ENCODE results near the gene CRACDL.

Gene CRACDL

GRCh38 chr2:98935111-98935770 lies 784 bp downstream of the CRACDL start:
- Histone ChIP-seq H2AK5ac (ENCODE audit: low read length) (no peak overlapping the region), H3K4me1 (ENCODE audit: control insufficient read depth in 1 of 2, insufficient read depth in 2 of 2, low read length in 2 of 2) (peaks cover 10 to 13% of the 10 kb centered on the region in 2 experiments), H2AFZ (ENCODE audit: insufficient read depth, low read length, poor library complexity) (no peak overlapping the region), H3K4ac (ENCODE audit: low read depth, low read length) (no peak overlapping the region), H2BK12ac (ENCODE audit: low read length) (no peak overlapping the region), H3K79me2 (ENCODE audit: control insufficient read depth, insufficient read depth, low read length, poor library complexity) (no peaks in the 10 kb centered on the region), H3K9ac (ENCODE audit: low read length) (no peak overlapping the region), H3K27ac (ENCODE audit: low read depth, low read length) (no peak overlapping the region), H3K23ac (ENCODE audit: low read length) (no peak overlapping the region), H4K8ac (ENCODE audit: low read depth, low read length) (no peak overlapping the region), H3K79me1 (ENCODE audit: low read length) (no peaks in the 10 kb centered on the region), H2BK120ac (ENCODE audit: insufficient read depth, low read length, poor library complexity) (no peak overlapping the region), H2BK5ac (ENCODE audit: low read depth, low read length, poor library complexity) (no peak overlapping the region), H3K36me3 (ENCODE audit: control insufficient read depth in 1 of 2, insufficient read depth in 2 of 2, low read length in 2 of 2) (no peaks in the 10 kb centered on the region), H3K4me2 (ENCODE audit: low read length) (peak overlapping the region; percentile 45), H3K4me3 (ENCODE audit: low read depth, low read length) (no peak overlapping the region), H4K12ac (ENCODE audit: low read depth, low read length) (no peak overlapping the region), H4K91ac (ENCODE audit: low read depth, low read length) (no peak overlapping the region), H3K14ac (ENCODE audit: low read length) (no peak overlapping the region), H3K27me3 (ENCODE audit: insufficient read depth, low read length) (peaks cover 42% of the 10 kb centered on the region), H3K9me3 (ENCODE audit: insufficient read depth, low read depth, low read length) (peaks cover 2% of the 10 kb centered on the region), H3K18ac (ENCODE audit: low read length) (no peak overlapping the region)
- WGBS (ENCODE audit: extremely low coverage, insufficient coverage, insufficient read length): no CpG with 5 or more reads among the region's 19 CpGs
- DNase-seq: no peak

GRCh38 chr2:98932778-98933343 lies 3.2 kb downstream of the CRACDL start:
- Histone ChIP-seq H3K4me2 (ENCODE audit: low read length) (no peak overlapping the region), H3K27me3 (ENCODE audit: insufficient read depth, low read length) (peaks cover 32% of the 10 kb centered on the region), H3K27ac (ENCODE audit: low read depth, low read length) (no peak overlapping the region), H3K9me3 (ENCODE audit: insufficient read depth, low read depth, low read length) (peaks cover 5% of the 10 kb centered on the region), H3K18ac (ENCODE audit: low read length) (no peak overlapping the region), H2BK12ac (ENCODE audit: low read length) (no peak overlapping the region), H3K4me3 (ENCODE audit: low read depth, low read length) (no peak overlapping the region), H3K14ac (ENCODE audit: low read length) (no peak overlapping the region), H3K79me1 (ENCODE audit: low read length) (no peaks in the 10 kb centered on the region), H3K4me1 (ENCODE audit: control insufficient read depth in 1 of 2, insufficient read depth in 2 of 2, low read length in 2 of 2) (peaks cover 10 to 17% of the 10 kb centered on the region in 2 experiments), H3K36me3 (ENCODE audit: control insufficient read depth in 1 of 2, insufficient read depth in 2 of 2, low read length in 2 of 2) (no peaks in the 10 kb centered on the region), H2AK5ac (ENCODE audit: low read length) (no peak overlapping the region), H3K79me2 (ENCODE audit: control insufficient read depth, insufficient read depth, low read length, poor library complexity) (no peaks in the 10 kb centered on the region), H3K23ac (ENCODE audit: low read length) (no peak overlapping the region), H4K91ac (ENCODE audit: low read depth, low read length) (no peak overlapping the region), H2BK5ac (ENCODE audit: low read depth, low read length, poor library complexity) (no peak overlapping the region), H2AFZ (ENCODE audit: insufficient read depth, low read length, poor library complexity) (no peak overlapping the region), H2BK120ac (ENCODE audit: insufficient read depth, low read length, poor library complexity) (no peak overlapping the region), H4K8ac (ENCODE audit: low read depth, low read length) (no peak overlapping the region), H4K12ac (ENCODE audit: low read depth, low read length) (no peak overlapping the region), H3K4ac (ENCODE audit: low read depth, low read length) (no peak overlapping the region), H3K9ac (ENCODE audit: low read length) (no peak overlapping the region)
- DNase-seq: no peak
- no CpG with 5 or more reads among the region's 10 CpGs for WGBS (ENCODE audit: extremely low coverage, insufficient coverage, insufficient read length)

- no peak overlapping the region for H3K27ac ChIP-seq (ENCODE audit: low read depth, low read length)
- no peak overlapping the region for H2BK12ac ChIP-seq (ENCODE audit: low read length)
- no peak overlapping the region for H3K4me2 ChIP-seq (ENCODE audit: low read length)
- H2BK5ac ChIP-seq (ENCODE audit: low read depth, low read length, poor library complexity): no peak overlapping the region
- WGBS (ENCODE audit: extremely low coverage, insufficient coverage, insufficient read length): no CpG with 5 or more reads among the region's 8 CpGs
- H2BK120ac ChIP-seq (ENCODE audit: insufficient read depth, low read length, poor library complexity): no peak overlapping the region
- no peak overlapping the region for H3K4ac ChIP-seq (ENCODE audit: low read depth, low read length)
- no peak overlapping the region for H3K4me3 ChIP-seq (ENCODE audit: low read depth, low read length)
- H3K9ac ChIP-seq (ENCODE audit: low read length): no peak overlapping the region
- peaks cover 25% of the 10 kb centered on the region for H3K27me3 ChIP-seq (ENCODE audit: insufficient read depth, low read length)
- no peaks in the 10 kb centered on the region for H3K79me1 ChIP-seq (ENCODE audit: low read length)
- H4K8ac ChIP-seq (ENCODE audit: low read depth, low read length): no peak overlapping the region
- H3K36me3 ChIP-seq (ENCODE audit: control insufficient read depth in 1 of 2, insufficient read depth in 2 of 2, low read length in 2 of 2): no peaks in the 10 kb centered on the region
- peaks cover 10 to 17% of the 10 kb centered on the region in 2 experiments for H3K4me1 ChIP-seq (ENCODE audit: control insufficient read depth in 1 of 2, insufficient read depth in 2 of 2, low read length in 2 of 2)
- no peak overlapping the region for H3K18ac ChIP-seq (ENCODE audit: low read length)
- no peak overlapping the region for H3K14ac ChIP-seq (ENCODE audit: low read length)
- no peak overlapping the region for H4K91ac ChIP-seq (ENCODE audit: low read depth, low read length)
- H3K79me2 ChIP-seq (ENCODE audit: control insufficient read depth, insufficient read depth, low read length, poor library complexity): no peaks in the 10 kb centered on the region
- H2AFZ ChIP-seq (ENCODE audit: insufficient read depth, low read length, poor library complexity): no peak overlapping the region
- H2AK5ac ChIP-seq (ENCODE audit: low read length): no peak overlapping the region
- no peak for DNase-seq
- no peak overlapping the region for H3K23ac ChIP-seq (ENCODE audit: low read length)
- H4K12ac ChIP-seq (ENCODE audit: low read depth, low read length): no peak overlapping the region
- H3K9me3 ChIP-seq (ENCODE audit: insufficient read depth, low read depth, low read length): peaks cover 5% of the 10 kb centered on the region
Observed at GRCh38 chr2:98932164-98932563, 3.9 kb downstream of the CRACDL start.

- Histone ChIP-seq H3K4ac (ENCODE audit: low read depth, low read length) (no peak overlapping the region), H2BK5ac (ENCODE audit: low read depth, low read length, poor library complexity) (no peak overlapping the region), H3K9me3 (ENCODE audit: insufficient read depth, low read depth, low read length) (peaks cover 3% of the 10 kb centered on the region), H2BK12ac (ENCODE audit: low read length) (no peak overlapping the region), H3K4me2 (ENCODE audit: low read length) (no peak overlapping the region), H3K14ac (ENCODE audit: low read length) (no peak overlapping the region), H4K8ac (ENCODE audit: low read depth, low read length) (no peak overlapping the region), H3K9ac (ENCODE audit: low read length) (no peak overlapping the region), H4K12ac (ENCODE audit: low read depth, low read length) (no peak overlapping the region), H3K23ac (ENCODE audit: low read length) (no peak overlapping the region), H3K4me3 (ENCODE audit: low read depth, low read length) (no peak overlapping the region), H3K79me2 (ENCODE audit: control insufficient read depth, insufficient read depth, low read length, poor library complexity) (no peaks in the 10 kb centered on the region), H3K27me3 (ENCODE audit: insufficient read depth, low read length) (peaks cover 20% of the 10 kb centered on the region), H2AFZ (ENCODE audit: insufficient read depth, low read length, poor library complexity) (no peak overlapping the region), H3K36me3 (ENCODE audit: control insufficient read depth in 1 of 2, insufficient read depth in 2 of 2, low read length in 2 of 2) (no peaks in the 10 kb centered on the region), H4K91ac (ENCODE audit: low read depth, low read length) (no peak overlapping the region), H2AK5ac (ENCODE audit: low read length) (no peak overlapping the region), H2BK120ac (ENCODE audit: insufficient read depth, low read length, poor library complexity) (no peak overlapping the region), H3K79me1 (ENCODE audit: low read length) (no peaks in the 10 kb centered on the region), H3K27ac (ENCODE audit: low read depth, low read length) (no peak overlapping the region), H3K4me1 (ENCODE audit: control insufficient read depth in 1 of 2, insufficient read depth in 2 of 2, low read length in 2 of 2) (peaks cover 7 to 12% of the 10 kb centered on the region in 2 experiments), H3K18ac (ENCODE audit: low read length) (no peak overlapping the region)
- DNase-seq: peak; percentile 55 to 83
- no CpG with 5 or more reads among the region's 3 CpGs for WGBS (ENCODE audit: extremely low coverage, insufficient coverage, insufficient read length)
Observed at GRCh38 chr2:98931596-98931995, 4.4 kb downstream of the CRACDL start.
